GM18505 (cell line): Measurements from ENCODE around the gene TRIO.

Source experiments
- ATAC-seq: cut with Tn5 transposase; IDR thresholded peaks from one replicate; pipeline ENCODE4 v1.9.1; 2021; ENCODE audit not compliant: unreplicated experiment
- POLR2A ChIP-seq: IDR thresholded peaks from 4 replicates; pipeline ENCODE4 v1.6.1; 2011; ENCODE audit warnings: borderline replicate concordance; ENCODE audit not compliant: insufficient read depth, insufficient read length; ENCODE audit errors: extremely low read depth

Gene TRIO

DNA sequence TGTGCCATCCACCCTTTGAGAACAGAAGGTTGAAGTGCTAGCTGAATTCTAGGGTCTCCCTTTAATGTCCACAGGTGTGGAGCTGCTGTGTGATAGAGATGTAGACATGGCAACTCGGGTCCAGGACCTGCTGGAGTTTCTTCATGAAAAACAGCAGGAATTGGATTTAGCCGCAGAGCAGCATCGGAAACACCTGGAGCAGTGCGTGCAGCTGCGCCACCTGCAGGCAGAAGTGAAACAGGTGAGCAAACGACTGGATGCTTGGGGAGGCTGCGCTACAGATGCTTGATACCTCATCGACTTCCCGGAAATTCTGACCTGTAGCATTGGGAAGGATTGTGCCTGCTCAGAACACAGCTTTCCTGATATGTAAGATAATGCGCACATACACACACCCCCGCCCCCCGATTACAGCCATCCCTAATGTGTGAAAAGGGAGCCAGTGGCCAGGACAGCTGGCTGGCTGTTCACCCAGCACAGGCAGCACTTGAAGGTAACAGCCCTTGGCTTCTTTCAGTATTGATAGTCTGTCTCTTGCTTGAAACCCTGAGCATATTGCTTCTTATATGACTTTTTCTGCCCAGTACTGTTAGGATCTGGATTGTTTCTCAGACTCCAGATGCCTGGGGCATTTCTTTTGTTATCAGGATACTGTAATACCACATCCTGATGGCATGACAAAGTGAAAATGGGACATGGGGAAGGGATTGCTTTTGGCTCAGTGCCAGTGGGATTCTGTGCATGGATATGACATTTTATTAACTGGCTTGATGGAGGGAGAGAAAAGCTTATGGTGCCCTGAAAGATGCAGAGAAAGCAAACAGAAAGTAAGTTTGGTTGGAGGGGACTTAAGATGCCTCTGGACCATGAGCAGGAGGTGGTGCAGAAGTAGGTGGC, 221.7 kb downstream of the TRIO start:
- TF ChIP-seq POLR2A, result no peak
- no peak for ATAC-seq

DNA sequence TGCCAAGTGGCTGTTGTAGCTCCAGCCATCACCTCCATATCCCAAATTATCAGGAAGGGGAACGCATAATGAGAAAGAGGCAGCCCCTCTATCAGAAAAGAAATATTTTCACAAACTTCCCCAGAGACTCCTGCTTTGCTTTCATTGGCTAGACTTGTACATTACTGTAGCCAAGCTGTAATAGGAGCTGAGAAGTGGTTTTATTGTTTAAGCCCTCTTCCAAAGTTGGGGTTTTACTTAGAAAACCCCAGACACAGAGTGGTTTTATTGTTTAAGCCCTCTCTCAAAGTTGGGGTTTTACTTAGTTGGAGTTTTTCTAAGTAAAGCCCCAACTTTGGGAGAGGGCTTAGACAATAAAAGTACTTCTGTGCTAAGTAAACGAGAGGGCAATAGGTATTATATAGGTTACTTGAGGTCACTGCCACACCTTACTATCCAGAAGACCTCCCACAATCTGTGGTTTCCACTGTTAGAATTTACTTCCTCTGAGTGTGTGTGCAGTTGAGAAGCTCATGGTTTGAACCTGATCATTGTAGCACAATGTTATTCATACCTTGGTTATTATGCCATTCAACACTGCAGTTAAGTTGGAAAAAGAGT, 222.8 kb downstream of the TRIO start:
- ATAC-seq, result no peak
- TF ChIP-seq POLR2A, result no peak

DNA sequence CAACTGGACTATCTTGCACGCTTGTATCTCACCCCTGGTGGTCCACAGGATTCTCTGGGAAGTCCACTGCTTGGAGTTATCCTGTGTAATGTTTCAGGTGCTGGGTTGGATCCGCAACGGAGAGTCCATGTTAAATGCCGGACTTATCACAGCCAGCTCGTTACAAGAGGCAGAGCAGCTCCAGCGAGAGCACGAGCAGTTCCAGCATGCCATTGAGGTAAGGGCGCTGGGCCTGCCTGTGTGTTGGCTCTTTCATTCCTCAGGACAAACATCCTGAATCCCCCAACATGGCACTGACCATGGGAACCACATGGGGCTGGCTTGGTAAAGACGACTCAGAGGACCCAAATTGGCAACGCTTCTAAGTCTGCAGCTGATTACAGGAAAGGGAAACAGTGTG, 223.6 kb downstream of the TRIO start:
- no peak for TF ChIP-seq POLR2A
- no peak for ATAC-seq

- no peak for TF ChIP-seq POLR2A
- ATAC-seq, result no peak
Observed at GRCh38 chr5:14367364-14367763, 224.2 kb downstream of the TRIO start.

DNA sequence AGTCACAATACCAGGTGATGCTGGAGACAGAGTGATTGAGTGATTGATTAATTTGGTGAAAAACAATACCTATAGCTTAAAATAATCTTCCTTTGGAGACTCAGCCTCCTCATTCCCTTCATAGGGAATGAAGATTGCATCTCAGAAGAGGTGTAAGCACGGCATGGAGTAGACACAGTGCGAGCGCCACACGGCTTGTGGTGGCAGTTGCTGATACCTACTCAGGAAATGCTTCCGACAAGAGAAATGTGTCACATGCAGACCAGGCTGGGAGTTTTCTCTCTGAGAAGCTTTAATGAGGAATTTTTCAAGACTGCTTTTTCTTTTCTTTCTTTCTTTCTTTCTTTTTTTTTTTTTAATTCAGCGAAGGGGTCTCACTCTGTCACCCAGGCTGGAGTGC, 226.6 kb downstream of the TRIO start:
- no peak for ATAC-seq
- no peak for TF ChIP-seq POLR2A

DNA sequence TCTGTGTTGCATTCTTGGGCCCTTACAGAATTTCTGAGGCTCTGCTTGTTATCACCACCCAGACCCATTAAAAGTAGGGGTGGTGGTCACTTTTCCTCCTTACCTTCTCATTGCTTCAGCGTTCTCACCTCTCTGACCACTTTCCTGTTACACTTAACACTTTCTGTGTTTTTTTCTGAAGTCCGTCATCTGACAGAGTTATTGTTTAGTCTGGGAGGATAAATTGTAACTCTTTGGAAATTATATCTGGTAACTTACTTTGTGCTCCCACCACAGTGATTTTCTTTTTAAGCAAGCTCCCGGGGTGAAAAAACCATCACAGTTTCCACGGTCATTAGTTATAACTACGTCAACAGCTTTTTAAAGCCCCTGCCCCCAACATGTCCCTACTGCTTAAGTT, 227.2 kb downstream of the TRIO start:
- TF ChIP-seq POLR2A, result no peak
- no peak for ATAC-seq

GRCh38 chr5:14373685-14374084, 230.5 kb downstream of the TRIO start:
- no peak for TF ChIP-seq POLR2A
- ATAC-seq, result no peak

GRCh38 chr5:14374100-14374499, 231.0 kb downstream of the TRIO start:
- no peak for ATAC-seq
- no peak for TF ChIP-seq POLR2A

DNA sequence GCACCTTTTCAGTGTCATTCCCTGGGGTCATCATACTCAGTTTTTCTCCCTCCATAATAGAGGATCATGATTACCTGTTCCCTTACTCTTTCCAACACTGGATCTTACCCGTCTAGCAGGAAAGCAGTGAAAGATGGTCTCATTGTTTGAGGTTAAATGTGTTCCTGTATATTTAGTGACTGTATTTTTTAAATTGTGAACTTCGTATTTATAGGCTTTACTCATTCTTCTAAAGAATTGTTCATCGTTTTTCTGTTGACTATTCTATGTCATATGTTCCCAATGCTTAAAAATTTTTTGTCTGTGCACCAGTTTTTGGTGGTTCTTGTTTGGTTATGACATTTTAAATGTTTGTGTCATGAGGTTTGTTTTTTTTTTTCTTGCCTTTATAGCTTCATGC, 233.6 kb downstream of the TRIO start:
- no peak for TF ChIP-seq POLR2A

GRCh38 chr5:14379739-14380497, 236.8 kb downstream of the TRIO start:
- no peak for ATAC-seq

More for the DNA sequence above, 233.6 kb downstream of the TRIO start:
- ATAC-seq, result no peak

DNA sequence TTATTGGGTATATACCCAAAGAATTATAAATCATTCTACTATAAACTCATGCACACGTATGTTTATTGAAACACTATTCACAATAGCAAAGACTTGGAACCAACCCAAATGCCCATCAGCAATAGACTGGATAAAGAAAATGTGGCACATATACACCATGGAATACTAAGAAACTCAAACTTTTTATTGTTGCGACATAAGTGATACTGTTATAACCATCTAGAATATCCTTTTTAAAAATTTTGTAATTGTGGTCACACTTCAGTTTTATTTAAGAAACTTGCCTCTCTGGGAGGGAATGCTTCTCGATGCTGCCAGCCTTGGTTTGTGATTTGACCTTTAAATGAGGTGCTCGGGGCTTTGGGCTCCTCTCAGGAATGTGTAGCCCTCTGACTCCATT, 237.6 kb downstream of the TRIO start:
- no peak for ATAC-seq
- TF ChIP-seq POLR2A, result no peak

More at GRCh38 chr5:14379739-14380497, 236.8 kb downstream of the TRIO start:
- TF ChIP-seq POLR2A, result no peak

- no peak for TF ChIP-seq POLR2A
- no peak for ATAC-seq
Observed at GRCh38 chr5:14382640-14383039, 239.5 kb downstream of the TRIO start.

- TF ChIP-seq POLR2A, result no peak
- no peak for ATAC-seq
Observed at GRCh38 chr5:14383923-14384322, 240.8 kb downstream of the TRIO start.

DNA sequence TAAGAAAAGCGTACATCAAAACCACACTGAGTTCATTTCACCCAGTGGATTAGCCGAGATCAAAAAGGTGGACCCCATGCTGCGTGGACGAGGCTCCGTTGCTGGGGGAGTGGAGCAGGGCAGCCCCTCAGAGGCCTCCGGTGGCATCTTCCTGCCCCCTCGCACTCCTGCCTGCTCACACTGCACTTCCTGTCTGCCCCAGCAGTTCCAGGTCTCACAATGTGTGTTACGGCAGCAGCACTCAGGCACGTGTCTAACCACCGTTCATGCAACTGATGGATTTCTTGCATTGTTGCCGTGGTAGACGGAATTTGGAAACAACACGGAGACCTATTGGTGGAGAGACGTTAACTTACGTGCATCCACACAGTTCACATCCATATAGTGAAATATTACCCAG, 241.9 kb downstream of the TRIO start:
- TF ChIP-seq POLR2A, result no peak
- no peak for ATAC-seq

DNA sequence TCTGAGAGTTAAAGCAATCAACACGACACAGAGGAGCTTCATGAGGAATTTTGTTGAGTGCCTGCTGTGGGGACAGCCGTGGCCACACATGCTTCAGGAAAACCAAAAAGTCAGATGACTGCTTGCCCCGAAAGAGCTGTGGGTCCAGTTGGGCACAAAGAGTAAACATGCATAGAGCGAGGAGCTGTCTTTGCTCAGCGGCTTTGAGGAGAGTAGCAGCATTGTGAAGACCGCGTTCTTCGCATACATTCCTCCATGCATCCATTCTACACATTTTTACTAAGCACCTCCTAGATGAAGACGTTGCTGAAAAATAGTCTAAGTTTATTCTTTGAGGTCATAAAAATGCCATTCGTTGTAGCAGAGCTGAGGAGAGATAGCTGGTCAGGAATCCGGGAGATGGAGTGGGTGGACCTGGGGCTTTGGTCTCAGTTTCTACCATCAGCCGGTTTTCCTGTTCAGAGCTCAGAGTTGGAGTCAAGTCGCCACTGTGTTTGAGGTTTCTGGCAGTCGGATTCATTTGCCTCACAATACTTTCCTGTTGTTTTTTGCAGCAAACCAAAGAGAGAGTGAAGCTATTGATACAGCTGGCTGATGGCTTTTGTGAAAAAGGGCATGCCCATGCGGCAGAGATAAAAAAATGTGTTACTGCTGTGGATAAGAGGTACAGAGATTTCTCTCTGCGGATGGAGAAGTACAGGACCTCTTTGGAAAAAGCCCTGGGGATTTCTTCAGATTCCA, 243.9 kb downstream of the TRIO start:
- no peak for ATAC-seq
- no peak for TF ChIP-seq POLR2A
